Activated CD8-positive, alpha-beta T cell treated with anti-CD3 and anti-CD28 coated beads, Interleukin-2, amount 10 ng/mL, durations not matched to agents 7 days and 5 days (primary cell): ENCODE results near the gene ERVK3-1. TPM values are rescaled to one million over a fixed set of nuclear protein-coding genes. Genes with fewer than 3 reads are reported as not detected.

Experiments used
- microRNA-seq: library from miRNA; unstranded; fragments of <30 nt; microRNA quantifications from one replicate; pipeline ENCODE4 v1.2.0, GENCODE V29; 2022
- total RNA-seq, 2 experiments: library from RNA; stranded (reverse); gene quantifications; one replicate each; pipeline ENCODE4 v1.2.3, GENCODE V29; 2021

The ERVK3-1 gene
- total RNA-seq, 2 experiments from 2014 or later: 60.7 to 61.9 TPM

Small RNA genes within 50 kb of the gene (microRNA-seq; reads per million reads assigned to microRNA genes)
- not detected for gene MIR6806

Other genes with a start within 250 kb of the ERVK3-1 start
- 1 to 10 TPM; 1.2 to 1.3 TPM for gene ZNF135, start 246.1 kb upstream of the ERVK3-1 start, total RNA-seq
- 10 to 100 TPM; 18.8 to 19.1 TPM for gene ZSCAN18, start 207.1 kb upstream of the ERVK3-1 start, total RNA-seq
- gene ZNF329, start 154.6 kb upstream of the ERVK3-1 start, total RNA-seq: 1 to 10 TPM; 5.6 to 5.7 TPM
- gene ZNF274, start 122.3 kb upstream of the ERVK3-1 start, total RNA-seq: 10 to 100 TPM; 31.9 to 32.8 TPM
- 10 to 100 TPM; 48.1 to 56.2 TPM for gene ZNF544, start 76.5 kb upstream of the ERVK3-1 start, total RNA-seq
- gene ZNF8, start 26.4 kb upstream of the ERVK3-1 start, total RNA-seq: 1 to 10 TPM; 4.7 TPM
- gene ZSCAN22, start 21.6 kb downstream of the ERVK3-1 start, total RNA-seq: 1 to 10 TPM; 4.8 to 5.2 TPM
- 10 to 100 TPM; 14.9 to 17.5 TPM for gene A1BG, start 48.1 kb downstream of the ERVK3-1 start, total RNA-seq
- gene ZNF497, start 57.4 kb downstream of the ERVK3-1 start, total RNA-seq: 1 to 10 TPM; 1.5 to 1.7 TPM
- gene ZNF837, start 75.7 kb downstream of the ERVK3-1 start, total RNA-seq: 1 to 10 TPM; 1.3 to 1.5 TPM
- 1,000 to 10,000 TPM; 1,111 to 1,173 TPM for gene RPS5, start 81.9 kb downstream of the ERVK3-1 start, total RNA-seq
- under 1 TPM; 0.84 to 0.99 TPM for gene RNF225, start 90.3 kb downstream of the ERVK3-1 start, total RNA-seq
- 10 to 100 TPM in 1 of 2 experiments, 1 to 10 TPM in 1; 9.4 to 11.5 TPM for gene ZNF584, start 103.3 kb downstream of the ERVK3-1 start, total RNA-seq
- gene ZNF132, start 134.8 kb downstream of the ERVK3-1 start, total RNA-seq: 1 to 10 TPM; 5.1 to 6.0 TPM
- 10 to 100 TPM; 10.6 to 12.5 TPM for gene ZNF324B, start 146.2 kb downstream of the ERVK3-1 start, total RNA-seq
- 10 to 100 TPM; 13.8 to 15.8 TPM for gene ZNF324, start 161.7 kb downstream of the ERVK3-1 start, total RNA-seq
- 1 to 10 TPM; 6.9 to 7.8 TPM for gene ZNF446, start 171.0 kb downstream of the ERVK3-1 start, total RNA-seq
- 10 to 100 TPM; 12.2 to 14.4 TPM for gene SLC27A5, start 206.6 kb downstream of the ERVK3-1 start, total RNA-seq
- gene ZBTB45, start 214.4 kb downstream of the ERVK3-1 start, total RNA-seq: 10 to 100 TPM; 13.9 to 16.7 TPM
- 100 to 1,000 TPM; 476 to 528 TPM for gene TRIM28, start 238.7 kb downstream of the ERVK3-1 start, total RNA-seq
- 100 to 1,000 TPM; 108 to 114 TPM for gene CHMP2A, start 249.7 kb downstream of the ERVK3-1 start, total RNA-seq